Measurements from ENCODE around the gene ISM1.
"Not testable (repeated sequence)": the region's sequence is repeated elsewhere in the genome, so short reads cannot be mapped to it uniquely, and the experiment has no call there.

ISM1 gene

GRCh38 chr20:13221673-13222318 lies 722 bp downstream of the ISM1 start:
- peak; percentile 55 for DNase-seq

GRCh38 chr20:13222319-13222716 lies 1.2 kb downstream of the ISM1 start:
- DNase-seq = no peak

- no peak for DNase-seq
These were observed 2.9 kb downstream of the ISM1 start for GRCh38 chr20:13223736-13224520.

- no peak for DNase-seq
These were observed 5.3 kb downstream of the ISM1 start for GRCh38 chr20:13226367-13226766.

GRCh38 chr20:13228771-13229170 lies 7.7 kb downstream of the ISM1 start:
- no peak for DNase-seq

GRCh38 chr20:13229538-13229937 lies 8.5 kb downstream of the ISM1 start:
- no peak for DNase-seq

- DNase-seq = peak; percentile 18
These were observed 10.1 kb downstream of the ISM1 start for GRCh38 chr20:13231031-13231752.

- no peak for DNase-seq
These were observed 11.9 kb downstream of the ISM1 start for GRCh38 chr20:13232999-13233398.

GRCh38 chr20:13234961-13235360 lies 13.9 kb downstream of the ISM1 start:
- DNase-seq = no peak

- not testable (repeated sequence) for DNase-seq
These were observed 15.3 kb downstream of the ISM1 start for GRCh38 chr20:13236360-13236759.

- no peak for DNase-seq
These were observed 16.1 kb downstream of the ISM1 start for GRCh38 chr20:13236990-13237720.

GRCh38 chr20:13238001-13238653 lies 17.1 kb downstream of the ISM1 start:
- DNase-seq = no peak

GRCh38 chr20:13243826-13244376 lies 22.8 kb downstream of the ISM1 start:
- DNase-seq = no peak

- no peak for DNase-seq
These were observed 24.2 kb downstream of the ISM1 start for GRCh38 chr20:13245250-13245723.

- no peak for DNase-seq
These were observed 28.2 kb downstream of the ISM1 start for GRCh38 chr20:13249118-13249797.

GRCh38 chr20:13249798-13250170 lies 28.7 kb downstream of the ISM1 start:
- no peak for DNase-seq

GRCh38 chr20:13250251-13250650 lies 29.2 kb downstream of the ISM1 start:
- no peak for DNase-seq

GRCh38 chr20:13251106-13251903 lies 30.2 kb downstream of the ISM1 start:
- DNase-seq = no peak

- DNase-seq = no peak
These were observed 30.8 kb downstream of the ISM1 start for GRCh38 chr20:13251904-13252297.

GRCh38 chr20:13255356-13255755 lies 34.3 kb downstream of the ISM1 start:
- no peak for DNase-seq

- no peak for DNase-seq
These were observed 35.5 kb downstream of the ISM1 start for GRCh38 chr20:13256606-13257005.

Measured in T-helper 9 cell (primary cell).